ENCODE data around the gene AGPAT4.

DNA sequence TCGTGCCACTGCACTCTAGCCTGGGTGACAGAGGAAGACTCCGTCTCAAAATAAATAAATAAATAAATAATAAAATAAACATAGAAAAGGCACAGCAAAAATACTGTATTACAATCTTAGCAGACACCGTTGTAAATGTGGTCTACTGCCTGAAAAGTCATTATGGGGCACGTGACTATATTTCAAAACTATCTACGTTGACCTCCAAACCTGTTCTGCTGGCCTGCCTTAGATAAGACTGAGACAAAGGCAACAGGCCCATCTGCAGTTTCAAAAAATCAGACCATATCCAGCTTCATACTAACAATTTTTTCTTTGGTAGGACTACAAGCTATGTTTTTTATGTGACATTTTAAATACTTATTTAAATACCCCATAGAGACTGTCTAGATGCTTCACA lies 59.1 kb downstream of the AGPAT4 start:
- TF ChIP-seq, protein P1, sequence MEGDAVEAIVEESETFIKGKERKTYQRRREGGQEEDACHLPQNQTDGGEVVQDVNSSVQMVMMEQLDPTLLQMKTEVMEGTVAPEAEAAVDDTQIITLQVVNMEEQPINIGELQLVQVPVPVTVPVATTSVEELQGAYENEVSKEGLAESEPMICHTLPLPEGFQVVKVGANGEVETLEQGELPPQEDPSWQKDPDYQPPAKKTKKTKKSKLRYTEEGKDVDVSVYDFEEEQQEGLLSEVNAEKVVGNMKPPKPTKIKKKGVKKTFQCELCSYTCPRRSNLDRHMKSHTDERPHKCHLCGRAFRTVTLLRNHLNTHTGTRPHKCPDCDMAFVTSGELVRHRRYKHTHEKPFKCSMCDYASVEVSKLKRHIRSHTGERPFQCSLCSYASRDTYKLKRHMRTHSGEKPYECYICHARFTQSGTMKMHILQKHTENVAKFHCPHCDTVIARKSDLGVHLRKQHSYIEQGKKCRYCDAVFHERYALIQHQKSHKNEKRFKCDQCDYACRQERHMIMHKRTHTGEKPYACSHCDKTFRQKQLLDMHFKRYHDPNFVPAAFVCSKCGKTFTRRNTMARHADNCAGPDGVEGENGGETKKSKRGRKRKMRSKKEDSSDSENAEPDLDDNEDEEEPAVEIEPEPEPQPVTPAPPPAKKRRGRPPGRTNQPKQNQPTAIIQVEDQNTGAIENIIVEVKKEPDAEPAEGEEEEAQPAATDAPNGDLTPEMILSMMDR (IDR thresholded peaks at IDR 0.05; ENCODE audit: low read depth, low read length, poor library complexity, severe bottlenecking): no peak
- TF ChIP-seq EZH2phosphoT487 (IDR thresholded peaks at IDR 0.05; ENCODE audit: borderline replicate concordance, low read length): no peak

Data from DOHH2 (cell line).